IPS-11a (cell line): ENCODE data around the gene NPTX1.

Experiments used
- H3K4me3 ChIP-seq: one replicate; pipeline ENCODE4 v1.5.1; 2013; ENCODE audit warnings: low read depth, low read length, control low read depth

The NPTX1 gene

DNA sequence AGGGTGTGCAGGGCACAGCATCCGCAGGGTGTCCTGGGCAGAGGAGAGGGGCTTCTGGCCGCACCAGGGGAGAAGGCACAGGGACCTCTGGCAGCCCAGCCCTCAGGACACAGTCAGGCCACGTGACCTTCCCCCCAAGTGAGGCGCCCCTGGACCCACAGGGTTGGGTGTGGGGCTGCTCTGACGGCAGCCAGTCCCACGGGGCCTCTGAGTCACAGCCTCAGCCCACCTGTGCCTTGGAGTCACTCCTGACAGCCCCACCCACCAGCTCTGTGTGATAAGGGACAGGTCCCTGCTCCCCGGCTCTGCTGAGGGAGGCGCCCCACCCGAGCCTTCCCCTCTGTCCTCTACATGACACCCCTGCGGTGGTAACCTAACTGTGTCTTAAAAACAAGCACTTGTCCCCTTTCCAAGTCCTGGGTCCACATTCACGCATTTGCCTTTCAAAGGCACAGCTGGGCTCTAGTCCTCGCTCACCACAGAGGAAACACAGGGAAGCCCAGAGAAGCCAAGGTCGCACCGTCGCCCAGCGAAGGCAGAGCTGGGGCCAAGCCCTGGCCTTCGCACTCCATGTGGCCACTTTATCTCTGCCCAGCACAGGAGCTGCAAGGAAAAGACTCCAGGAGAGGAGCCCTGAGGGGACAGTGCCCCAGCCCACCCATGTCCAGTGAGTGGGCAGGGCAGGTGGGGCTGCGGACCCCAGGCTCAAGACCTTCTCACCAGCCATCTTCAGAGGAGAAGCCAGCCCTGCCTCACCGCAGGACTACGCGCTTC lies 5.1 kb upstream of the NPTX1 start:
- no peak overlapping the region for H3K4me3 ChIP-seq

DNA sequence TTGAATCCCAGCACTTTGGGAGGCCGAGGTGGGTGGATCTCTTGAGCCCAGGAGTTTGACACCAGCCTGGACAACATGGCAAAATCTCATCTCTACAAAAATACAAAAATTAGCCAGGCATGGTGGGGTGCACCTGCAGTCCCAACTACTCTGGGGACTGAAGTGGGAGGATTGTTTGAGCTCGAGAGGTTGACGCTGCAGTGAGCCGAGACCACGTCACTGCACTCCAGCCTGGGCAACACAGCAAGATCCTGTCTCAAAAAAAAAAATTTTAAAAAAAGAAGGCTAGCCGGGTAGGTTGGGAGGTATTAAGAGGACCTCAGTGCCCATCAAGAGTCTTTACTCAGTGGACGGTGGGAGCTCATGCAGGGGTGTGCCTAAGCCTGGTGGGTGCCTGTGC lies 3.8 kb upstream of the NPTX1 start:
- no peak overlapping the region for H3K4me3 ChIP-seq

DNA sequence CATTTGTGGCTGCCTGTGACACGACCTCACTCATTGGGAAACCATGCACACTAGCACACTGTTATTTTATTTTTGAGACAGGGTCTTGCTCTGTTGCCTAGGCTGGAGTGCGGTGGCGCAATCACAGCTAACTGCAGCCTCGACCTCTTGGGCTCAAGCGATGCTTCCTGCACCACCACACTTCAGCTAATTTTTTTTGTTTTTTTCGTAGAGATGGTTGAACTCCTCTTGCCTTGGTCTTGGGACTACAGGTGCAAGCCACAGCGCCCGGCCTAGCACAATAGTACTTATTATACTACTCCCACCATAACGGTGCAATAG lies 2.8 kb upstream of the NPTX1 start:
- no peak overlapping the region for H3K4me3 ChIP-seq

DNA sequence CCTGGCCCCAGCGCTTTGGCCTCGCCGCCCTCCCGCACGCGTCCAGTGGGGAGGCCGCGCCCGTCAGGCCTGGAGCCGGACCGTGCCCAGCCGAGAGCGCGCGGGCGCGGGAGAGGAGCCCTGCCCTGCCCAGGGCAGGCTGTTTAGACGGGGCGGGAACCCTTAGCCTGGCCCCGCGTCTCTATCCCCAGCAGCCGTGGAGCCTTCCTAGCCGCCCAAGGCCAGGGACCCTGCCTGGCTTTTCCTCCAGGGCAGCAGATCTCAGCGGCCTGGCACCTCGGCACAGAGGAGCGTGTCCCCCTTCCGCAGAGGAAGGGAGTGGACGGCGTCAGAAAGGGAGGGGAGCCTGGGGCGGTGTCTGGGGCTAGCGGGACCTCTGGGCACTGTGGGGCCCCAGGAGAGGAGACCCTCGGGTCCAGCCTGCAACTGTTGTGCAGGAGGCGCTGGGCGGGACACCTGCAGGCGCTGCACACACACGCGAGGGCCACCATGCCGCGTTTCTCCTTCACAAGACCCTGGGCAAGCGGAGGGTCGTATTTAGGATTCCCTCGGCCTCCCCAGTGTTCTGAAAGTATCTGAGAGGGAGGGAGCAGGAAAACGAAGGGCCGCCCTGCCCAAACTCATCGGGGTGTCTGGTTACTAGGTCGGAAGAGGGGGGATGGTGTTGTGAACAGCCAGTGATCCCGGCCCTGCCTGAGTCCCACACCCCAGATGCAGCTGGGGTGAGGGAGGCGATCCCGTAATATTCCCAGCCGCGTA lies 2.3 kb upstream of the NPTX1 start:
- H3K4me3 ChIP-seq, result no peak overlapping the region

DNA sequence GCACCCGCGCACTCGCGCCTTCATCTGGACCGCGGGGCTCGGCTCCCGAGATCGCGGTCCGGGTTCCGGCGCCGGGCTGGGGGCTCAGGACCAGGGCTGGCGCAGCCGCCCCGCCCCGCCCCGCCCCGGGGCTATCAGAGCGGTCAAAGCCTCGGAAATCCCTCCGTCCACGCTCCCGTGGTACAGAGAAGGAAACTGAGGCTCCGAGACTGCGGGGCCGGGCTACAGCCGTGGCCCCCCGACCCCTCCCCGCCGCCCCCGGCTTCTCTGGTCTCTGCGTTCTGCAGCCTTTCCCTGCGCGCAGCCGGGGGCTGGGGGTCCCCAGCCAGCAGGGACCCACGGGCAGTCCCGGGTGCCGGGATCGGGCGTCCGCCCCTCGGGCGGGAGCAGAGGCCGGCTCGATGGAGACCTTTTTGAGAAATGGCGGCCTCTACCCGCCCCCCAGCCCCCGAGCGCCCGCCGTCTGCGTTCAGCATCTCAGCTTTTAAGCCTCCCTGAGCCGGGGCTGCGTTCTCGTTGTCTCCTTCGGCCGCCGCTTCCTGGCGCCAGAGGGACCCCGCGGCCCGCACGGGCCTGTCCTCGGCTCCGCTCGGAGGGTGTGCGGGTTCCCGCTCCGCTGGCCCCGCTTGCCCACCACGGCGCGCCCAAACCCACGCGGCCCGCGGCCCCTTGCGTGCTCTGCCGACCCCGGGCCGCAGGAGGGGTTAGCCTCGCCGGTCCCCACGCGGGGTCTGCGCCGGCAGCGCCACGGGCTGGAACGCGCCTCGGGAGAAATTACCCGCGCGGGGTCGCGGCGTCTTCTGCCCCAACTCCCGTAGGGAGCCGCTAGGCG lies 1.5 kb upstream of the NPTX1 start:
- no peak overlapping the region for H3K4me3 ChIP-seq

DNA sequence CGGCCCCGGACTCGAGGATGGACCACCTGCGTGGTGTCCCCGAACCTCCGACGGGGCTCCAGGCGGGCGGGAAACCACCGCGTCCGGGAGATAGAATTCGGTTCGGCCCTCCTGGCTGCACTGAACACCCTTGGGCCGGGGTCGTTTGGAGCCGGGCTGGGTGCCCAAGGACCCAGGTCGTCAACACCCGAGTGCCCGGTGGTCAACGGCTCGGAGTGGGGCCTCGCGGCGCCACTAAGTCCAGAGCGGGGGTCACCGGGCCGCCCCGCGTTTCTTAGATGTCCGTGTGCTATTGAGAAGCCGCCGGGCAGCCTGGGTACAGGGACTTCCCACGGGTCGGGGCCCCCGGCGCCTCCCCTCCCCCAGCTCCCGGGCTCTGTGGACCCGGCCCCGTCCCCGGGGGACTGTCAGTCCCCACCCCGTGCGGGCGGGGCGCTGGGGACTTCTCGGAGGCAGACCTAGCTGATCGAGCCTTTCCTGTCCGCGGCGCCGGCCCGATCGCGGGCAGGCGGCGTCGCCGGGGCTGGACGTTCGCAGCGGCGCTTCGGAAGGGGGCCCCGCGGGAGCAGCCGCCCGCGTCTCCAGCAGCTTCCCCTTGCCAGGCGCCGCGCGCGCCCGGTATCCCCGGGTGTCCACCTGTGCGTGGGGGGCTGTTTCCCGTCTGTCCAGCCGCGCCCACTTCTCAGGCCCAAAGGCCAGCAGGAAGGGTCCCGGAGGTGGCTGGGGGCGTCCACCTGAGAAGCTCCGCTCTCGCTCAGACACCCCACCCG lies 655 bp upstream of the NPTX1 start:
- no peak overlapping the region for H3K4me3 ChIP-seq

DNA sequence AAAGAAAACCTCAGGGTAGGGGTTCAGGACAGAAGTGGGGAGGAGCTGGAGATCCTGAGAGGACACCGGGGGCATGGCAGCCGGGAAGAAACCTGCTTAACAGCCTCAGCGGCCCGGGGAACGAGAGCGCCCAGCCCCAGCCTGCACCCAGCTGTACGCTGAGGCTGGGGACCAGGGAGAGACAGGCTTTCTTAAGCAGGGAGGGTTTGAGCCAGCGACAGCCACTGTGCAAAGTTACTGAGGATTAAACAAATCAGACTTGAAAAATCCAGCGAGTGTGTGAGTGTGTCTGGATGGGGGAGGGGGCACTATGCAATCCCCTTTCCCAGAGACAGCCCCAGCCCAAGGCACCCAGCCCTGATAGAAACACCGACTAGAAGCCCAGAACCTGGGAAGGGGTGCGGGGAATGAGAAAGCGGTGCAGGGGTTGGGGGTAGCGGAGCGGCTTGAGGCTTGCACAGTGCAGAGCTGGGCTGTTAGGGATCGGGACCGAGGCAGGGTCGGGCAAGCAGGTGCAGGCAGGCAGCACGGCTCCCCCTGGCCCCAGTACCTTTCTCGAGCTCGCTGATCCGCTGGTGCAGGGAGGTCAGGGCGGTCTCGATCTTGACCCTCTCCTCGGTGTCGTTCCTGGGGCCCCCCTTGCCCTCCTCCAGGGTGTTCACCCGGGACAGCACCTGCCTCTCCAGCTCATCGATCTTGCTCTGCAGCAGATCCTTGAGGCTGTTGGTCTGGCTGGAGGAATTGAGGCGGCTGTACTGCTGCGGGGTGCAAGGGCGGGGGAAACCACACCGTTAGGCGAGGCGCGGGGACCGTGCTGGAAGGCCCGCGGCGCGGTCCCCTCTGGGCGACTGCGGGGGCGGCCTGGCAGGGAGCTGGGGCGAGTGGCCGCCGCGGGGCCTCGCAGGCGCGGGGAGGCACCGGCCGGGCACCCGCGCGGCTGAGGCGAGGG lies 1.2 kb downstream of the NPTX1 start:
- H3K4me3 ChIP-seq, result no peak overlapping the region

DNA sequence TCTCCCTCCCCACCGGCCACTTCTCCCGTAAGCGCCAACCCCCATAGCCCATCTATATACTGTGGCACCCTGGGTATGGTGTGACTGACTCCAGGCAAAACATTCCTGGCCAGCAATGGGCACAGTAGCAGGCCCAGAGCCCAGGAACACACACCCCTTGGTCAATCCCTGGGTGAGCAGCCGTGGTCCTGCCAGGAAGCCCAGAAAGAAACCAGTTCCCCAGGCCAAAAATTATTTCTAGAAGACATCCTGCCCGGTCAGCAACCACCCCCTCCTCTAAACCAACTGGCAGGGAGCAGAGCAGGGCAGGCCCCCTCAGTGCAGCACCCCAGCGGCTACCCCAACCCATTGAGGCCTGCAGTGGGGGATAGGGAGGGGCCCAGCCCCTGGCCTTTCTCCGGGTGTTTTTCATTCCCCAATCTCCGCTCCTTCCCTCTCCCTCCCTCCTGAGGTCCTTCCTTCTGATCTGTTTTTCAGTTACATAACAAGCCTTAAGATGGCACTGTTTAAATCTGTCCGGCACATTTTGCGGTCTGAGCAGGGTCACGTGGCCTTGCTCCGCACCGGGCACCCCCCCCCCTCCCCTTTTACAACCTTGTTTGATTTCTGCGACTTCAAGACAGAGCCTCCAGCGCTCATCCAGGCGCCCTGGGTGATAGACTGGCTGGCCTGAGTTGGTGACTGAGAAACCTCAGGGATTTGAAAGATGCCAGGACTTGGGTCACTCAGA lies 2.0 kb downstream of the NPTX1 start:
- H3K4me3 ChIP-seq, result no peak overlapping the region

DNA sequence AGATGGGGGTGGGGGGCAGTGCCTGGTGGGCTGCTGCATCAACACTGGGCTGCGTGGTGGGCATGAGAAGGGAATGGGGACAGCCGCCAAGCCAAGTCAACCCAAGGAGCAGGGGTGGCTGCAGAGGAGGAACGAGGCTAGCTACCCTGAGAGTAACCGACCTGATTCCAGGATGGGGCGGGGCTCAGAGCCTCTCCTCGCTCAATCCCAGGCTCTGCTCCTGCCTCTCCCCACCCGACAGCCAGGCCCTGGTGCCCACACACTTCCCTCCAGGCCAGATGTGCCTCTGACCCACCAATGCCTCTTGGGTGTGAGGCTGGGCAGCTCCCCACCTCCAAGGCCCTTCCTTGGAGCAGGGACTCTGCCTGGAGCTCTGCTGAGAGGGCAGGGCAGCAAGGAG lies 2.7 kb downstream of the NPTX1 start:
- H3K4me3 ChIP-seq, result no peak overlapping the region

DNA sequence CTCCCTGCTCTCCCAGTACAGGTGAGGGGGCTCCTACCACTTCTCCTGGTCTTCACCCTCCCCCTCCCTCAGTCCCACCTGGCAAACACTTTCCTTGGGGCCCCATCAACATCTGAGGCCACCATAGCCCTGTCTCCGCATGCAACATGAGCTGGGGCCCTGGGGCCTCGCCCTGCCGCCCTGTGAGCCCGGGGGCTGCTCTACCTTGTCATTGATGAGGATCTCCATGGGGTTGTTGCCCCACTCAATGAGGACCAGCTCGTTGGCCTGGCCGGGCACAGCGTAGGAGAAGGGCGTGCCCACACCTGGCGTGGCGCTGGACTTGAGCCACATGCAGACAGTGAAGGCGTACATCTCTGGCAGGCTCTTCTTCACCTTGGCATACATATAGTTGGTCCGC lies 3.4 kb downstream of the NPTX1 start:
- no peak overlapping the region for H3K4me3 ChIP-seq

DNA sequence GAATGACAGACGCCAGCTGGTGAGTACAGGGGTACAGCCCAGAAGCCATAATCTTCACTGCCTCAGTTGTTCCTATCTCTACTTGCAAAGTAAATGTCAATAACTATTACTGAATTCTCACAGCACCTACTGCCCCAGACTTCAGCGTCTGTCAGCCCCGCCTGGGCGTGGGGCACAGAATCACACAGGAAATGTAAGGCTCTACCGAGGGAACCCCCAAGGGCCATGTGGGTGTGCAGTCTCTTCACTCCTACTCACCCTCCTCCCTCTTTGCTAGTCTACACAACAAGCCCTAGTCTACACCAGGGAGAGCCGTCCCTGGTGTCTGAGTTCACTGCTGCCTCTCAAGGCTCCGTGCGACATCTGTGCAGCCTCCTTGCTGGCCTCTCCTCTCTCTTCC lies 4.5 kb downstream of the NPTX1 start:
- no peak overlapping the region for H3K4me3 ChIP-seq

DNA sequence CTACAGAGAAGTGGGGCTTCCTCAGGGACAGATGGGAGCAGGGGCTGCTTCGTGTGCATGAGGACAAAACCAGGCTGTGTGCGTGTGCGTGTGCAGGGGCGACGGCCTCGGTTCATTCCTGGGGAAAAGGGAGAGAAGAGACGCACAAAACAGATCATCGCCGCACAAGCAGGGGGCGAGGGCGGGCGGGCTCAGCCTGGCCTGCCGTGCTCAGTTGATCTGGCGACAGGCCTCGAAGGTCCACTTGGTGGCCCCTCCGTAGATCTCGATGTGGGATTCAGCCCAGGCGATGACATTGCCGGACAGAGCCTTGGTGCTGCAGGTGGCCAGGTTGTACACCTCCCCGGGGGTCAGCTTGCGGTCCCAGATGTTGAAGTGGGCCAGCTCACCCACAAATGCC lies 5.8 kb downstream of the NPTX1 start:
- no peak overlapping the region for H3K4me3 ChIP-seq

DNA sequence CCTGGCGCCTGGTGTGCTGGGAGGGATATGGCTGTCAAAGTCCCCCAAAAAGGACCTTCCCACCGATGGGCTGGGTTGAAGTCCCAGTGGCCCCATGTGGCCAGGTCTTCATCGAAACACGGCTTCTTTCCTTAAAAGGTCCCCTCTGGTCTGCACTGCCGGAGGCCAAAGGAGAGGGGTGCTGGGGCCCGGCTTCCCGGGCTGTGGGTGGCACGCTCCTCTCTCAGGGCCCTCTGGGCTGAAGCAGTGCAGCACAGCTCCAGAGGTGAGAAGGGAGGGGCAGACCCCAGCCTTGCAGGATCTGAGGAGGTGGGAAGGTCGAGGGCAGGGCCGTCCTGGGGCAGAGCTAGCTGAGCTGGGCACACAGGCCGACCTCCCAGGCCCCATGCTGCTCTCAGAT lies 6.7 kb downstream of the NPTX1 start:
- H3K4me3 ChIP-seq, result no peak overlapping the region

DNA sequence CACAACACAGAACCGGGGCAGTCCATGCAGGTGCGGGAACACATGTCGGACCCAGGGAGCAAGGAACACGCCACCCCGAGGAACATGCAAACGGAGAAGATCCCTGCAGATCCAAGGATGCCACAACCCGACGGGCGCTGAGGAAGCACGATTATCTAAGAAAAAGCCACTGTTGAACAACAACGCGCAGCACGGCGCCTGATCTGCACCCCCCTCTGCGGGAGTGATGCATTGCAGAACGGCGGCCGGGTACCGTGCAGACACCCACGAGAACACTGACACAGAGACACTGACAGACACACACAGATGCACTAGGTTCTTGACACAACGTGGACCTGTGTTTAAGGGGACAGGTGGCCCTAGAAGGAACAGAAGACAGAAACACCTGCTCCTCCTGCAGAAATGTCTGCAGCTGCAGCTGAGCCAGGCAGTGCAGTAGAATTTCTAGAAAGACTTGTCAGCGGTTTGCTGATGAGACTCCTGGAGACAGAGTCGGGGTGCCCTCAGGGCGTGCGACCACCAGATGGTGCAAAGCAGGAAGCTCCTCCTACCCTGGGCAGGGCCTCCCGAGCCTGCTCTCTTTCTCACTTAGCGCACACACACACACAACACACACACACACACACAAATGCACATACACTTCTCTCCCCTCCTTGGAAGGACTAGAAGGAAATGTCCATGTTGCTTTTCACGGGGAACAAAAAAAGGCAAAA lies 7.5 kb downstream of the NPTX1 start:
- no peak overlapping the region for H3K4me3 ChIP-seq

DNA sequence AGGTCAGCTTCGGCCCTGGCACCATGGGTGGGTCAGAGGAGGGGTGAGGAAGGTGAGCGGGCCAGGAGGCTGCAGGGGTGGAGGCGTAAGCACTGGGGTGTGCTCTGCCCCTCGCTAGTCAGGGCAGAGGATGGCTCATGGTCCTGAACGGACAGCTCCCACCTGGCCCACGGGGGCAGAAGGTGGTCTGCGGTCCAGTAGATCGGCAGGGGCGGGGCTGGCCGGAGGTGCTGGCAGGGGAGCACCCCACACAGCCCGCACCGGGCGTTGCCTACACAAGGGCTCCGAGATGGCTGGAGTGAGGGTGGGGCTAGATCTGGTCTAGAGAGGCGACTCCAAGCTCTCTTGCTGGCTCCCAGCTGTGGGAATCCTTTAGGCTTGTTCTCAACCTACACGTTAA lies 8.2 kb downstream of the NPTX1 start:
- no peak overlapping the region for H3K4me3 ChIP-seq

DNA sequence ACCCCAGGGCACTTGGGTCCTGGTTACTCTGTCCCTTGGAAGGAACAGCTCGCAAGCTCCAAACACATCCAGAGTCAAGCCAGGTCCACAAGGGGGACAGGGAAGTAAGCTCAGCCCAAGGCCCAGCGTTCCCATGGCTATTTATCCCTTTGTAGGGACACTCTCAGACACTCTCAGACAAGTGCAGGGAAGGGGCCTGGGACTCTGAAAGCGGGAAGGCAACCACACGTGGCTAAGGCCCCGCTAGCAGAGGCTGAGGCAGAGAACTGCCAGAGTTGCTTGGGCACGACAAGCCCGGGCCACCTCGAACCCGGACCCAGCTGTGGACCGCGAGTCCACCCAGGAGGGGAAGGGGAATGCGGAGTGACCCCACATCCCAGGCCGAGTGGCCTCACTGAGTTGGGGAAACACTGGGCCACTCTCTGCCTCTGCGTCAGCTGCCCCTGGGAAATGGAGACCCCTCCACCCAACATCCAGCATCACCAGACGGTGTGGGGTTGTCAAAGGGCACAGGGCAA lies 10.2 kb downstream of the NPTX1 start:
- no peak overlapping the region for H3K4me3 ChIP-seq

DNA sequence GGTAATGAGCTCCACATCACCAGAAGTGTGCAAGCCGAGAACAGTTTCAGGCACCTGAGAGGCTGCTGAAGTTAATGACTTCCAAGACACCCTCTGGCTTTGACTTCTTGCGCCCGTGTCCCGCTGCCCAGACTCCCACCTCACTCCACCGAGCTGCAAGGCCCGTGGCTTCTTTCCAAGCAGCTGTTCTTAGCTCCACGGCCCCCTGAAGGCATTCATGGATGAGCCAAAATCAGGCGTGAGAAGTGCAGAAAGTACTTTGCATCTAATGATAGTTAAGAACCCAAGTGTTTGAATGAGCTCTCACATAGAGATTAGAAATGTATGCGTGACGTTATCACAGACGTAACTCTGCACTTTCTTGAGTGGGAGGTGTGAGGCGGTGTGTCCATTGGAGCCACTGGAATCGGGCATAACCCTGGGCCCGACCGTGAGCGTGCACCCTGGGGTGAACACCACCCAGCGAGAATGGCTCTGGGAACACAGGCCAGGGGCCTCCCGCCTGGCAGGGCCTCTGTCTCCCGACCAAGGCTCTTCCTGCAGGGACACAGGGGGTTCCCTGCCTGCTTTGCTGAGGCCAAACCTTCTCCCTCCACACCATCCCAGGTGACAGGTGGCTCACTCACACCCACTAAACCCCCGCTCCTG lies 11.0 kb downstream of the NPTX1 start:
- no peak overlapping the region for H3K4me3 ChIP-seq

DNA sequence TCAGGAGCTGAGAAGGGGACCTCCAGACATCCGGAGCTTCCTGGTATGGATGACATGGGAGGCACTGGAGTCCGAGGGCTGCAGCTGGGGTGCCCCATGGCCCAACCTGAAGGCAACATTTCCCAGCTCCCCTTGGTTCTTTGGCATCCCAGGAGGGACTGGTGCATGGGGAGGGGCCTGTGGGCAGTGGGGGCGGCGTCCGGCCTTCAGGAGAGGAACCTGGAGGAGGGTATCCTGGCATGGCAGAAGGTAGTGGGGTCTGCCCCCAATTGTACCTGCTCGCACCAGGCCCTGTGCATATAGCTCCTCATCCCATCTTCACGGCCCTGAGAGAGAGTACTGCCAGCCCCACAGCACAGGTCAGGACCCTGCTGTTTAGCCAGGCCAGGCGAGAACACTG lies 11.9 kb downstream of the NPTX1 start:
- no peak overlapping the region for H3K4me3 ChIP-seq
